HG03520 (cell line): ENCODE results near the gene MYCT1.
"Not testable (repeated sequence)": the region's sequence is repeated elsewhere in the genome, so short reads cannot be mapped to it uniquely, and the experiment has no call there.

ENCODE experiments used
- ATAC-seq: cut with Tn5 transposase; IDR thresholded peaks from one replicate; pipeline ENCODE4 v1.9.1; 2021; ENCODE audit warnings: mild to moderate bottlenecking, moderate library complexity; ENCODE audit not compliant: unreplicated experiment

The MYCT1 gene, protein sequence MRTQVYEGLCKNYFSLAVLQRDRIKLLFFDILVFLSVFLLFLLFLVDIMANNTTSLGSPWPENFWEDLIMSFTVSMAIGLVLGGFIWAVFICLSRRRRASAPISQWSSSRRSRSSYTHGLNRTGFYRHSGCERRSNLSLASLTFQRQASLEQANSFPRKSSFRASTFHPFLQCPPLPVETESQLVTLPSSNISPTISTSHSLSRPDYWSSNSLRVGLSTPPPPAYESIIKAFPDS

DNA sequence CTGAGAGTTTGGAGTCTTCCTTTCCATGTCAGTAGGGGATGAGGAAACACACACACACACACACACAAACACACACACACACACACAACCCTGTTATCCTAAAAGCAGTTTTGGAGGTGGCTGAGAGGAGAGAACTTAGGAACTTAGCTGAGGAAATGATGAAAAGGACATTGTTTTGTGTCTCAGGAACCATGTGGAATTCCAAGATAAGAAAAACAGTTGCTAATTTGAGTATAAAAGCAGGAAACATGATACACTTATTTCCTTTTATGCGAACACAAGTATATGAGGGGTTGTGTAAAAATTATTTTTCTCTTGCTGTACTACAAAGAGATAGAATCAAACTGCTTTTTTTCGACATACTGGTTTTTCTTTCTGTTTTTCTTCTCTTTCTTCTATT is at the start of gene MYCT1:
MYCT1 (plus strand) TSS at position 264 of the 400 bp plus-strand sequence; CDS start at position 270, 6 bp downstream.
- no peak for ATAC-seq

DNA sequence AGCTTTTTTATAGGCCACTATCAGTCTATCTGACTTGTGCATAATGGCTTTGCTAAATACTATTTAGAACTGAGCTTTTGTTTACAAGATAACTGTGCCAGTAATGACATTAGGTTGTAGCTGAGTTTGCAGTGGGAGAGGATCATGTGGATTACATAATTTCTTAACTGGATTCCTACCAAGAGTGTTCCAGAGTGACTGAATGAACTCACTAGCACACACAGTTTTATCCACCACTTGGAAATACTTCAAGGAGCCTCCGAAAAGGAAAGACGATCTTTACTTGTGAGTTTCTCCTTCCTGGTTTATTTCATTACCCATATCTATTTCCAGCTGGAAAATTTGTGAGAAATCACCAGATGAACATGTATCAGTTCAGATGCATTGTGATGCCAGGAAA is 49.6 kb upstream of the MYCT1 start:
- no peak for ATAC-seq

DNA sequence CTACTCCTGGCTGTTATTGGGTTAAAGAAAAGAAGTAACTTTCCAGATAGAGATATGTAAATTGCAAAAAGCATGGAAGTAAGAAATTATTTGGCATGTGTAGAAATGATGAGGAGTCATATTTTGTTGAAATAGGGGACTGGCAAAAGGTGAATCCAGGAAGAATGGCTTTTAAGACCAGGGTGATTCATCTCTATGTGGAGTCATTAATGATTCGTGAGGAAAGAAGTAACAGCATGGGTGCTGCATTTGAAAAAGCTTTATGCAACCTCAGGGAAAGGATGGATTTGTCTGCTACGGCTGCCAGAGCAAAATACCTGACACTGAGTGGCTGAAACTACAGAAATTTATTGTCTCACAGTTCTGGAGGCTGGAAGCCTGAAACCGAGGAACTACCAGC is 45.7 kb upstream of the MYCT1 start:
- no peak for ATAC-seq

DNA sequence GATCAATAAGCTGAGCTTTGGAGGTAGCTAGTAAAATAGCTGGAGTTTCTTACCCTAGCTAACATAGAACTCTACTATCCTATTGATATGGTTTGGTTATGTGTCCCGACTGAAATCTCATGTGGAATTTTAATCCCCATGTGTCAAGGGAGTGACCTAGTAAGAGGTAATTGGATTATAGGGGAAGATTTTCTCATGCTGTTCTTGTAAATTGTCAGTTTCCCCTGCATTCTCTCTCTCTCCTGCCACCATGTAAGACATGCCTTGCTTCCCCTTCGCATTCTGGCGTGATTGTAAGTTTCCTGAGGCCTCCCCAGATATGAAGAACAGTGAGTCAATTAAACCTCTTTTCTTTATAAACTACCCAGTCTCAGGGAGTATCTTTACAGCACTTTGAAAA is 35.9 kb upstream of the MYCT1 start:
- ATAC-seq = no peak

DNA sequence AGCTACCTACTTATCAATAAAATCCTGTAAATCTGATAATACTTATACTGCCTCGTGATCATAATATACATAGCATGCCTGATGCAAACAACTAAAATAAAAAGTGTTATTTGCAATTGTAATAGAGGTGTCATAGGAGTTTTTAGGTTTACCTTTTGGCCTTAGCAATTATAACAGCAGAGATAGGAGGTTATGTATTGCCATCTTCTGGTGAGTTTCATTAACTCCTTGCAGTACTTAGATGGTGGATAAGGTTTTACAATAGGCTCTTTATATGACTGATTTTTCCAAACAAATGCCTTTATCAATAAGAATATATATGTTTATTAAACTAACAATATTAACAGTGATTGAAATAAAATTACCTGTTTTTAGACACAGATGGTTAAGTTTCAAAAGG is 27.8 kb upstream of the MYCT1 start:
- ATAC-seq = no peak

DNA sequence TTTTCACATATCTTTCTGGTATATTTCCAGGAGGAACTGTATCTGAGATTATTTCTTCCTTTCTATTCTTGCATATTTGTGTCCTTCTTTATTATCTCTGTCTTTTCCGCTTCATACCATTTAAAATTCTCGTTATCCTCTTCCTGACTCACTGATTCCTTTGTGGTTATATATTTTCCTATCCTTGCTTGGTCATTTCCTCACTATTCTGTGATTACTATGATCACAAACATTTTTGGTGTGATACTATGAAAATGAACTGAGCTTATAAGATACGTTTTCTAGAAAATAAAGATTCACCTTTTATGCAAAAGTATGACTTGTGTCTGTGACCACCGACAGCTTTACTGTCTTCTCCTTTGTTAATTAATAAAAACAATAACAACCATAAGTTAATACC is 26.5 kb upstream of the MYCT1 start:
- no peak for ATAC-seq

DNA sequence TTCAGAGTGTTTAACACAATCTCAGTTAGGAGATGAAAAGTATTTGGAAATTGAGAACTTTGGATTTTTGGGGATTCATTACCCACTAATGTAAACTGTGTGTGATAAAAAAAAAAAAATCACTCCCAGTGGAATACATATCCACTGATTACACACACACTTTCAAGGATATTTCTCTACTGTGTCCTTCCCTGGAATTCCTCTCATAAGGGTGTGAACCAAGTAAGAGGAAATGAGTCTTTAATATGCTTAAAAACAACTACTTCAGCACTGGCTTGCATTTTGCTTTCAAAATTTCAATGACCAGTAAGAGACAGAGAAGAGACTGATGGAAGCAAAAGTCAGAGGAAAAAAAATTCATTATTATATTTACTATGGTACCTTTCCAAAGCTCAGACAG is 24.5 kb upstream of the MYCT1 start:
- ATAC-seq = no peak

DNA sequence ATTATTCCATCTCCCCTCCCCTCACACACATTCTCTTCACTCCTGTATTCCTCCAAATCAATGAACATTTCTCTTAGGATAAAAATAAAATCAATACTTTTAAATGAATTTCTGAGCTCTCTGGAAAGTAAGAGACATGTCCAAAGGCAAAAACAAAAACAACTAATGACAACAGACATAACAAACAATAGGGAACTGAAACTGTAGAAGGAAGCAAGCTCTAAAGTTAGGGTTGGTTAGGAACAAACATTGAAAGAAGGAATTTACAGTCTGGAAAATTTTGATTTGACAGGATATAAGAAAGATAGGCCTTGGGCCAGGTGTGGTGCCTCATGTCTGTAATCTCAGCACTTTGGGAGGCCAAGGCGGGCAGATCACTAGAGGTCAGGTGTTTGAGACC is 17.5 kb upstream of the MYCT1 start:
- no peak for ATAC-seq

DNA sequence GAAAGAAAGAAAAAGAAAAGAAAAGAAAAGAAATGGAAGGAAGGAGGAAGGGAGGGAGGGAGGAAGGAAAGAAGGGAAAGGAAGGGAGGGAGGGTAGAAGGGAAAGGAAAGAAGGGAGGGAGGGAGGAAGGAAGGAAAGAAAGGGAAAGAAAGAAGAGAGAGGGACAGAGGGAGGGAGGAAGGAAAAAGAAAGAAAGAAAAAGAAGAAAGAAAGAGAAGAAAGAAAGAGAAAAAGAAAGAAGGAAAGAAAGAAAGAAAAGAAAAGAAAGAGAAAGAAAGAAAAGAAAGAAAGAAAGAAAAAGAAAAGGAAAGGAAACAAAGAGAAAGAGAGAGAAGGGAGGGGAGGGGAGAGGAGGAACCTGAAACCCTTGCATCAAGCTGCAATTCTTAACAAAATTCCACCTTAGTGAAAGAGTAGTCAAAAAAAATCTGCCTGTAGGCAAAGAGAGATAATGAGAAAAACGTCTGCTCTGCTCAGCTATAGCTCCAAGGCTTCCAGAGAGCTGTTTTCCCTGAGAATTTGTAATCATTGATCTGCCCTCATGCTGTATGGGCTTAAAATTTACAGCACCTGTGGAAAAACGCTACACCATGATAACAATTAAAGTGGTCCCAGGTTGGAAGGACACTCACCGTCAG is 16.7 kb upstream of the MYCT1 start:
- ATAC-seq = no peak

DNA sequence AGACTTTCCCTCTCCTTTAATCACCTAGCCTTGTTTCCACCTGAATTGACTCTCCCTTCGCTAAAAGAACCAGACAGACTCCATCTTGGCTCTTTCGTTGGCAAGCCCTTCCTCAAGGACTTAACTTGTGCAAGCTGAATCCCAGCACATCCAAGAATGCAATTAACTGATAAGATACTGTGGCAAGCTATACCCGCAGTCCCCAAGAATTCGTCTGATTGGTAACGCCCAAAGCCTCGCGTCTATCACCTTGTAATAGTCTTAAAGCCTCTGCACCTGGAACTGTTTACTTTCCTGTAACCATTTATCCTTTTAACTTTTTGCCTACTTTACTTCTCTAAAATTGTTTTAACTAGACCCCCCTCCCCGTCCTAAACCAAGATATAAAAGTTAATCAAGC is 15.6 kb upstream of the MYCT1 start:
- no peak for ATAC-seq

DNA sequence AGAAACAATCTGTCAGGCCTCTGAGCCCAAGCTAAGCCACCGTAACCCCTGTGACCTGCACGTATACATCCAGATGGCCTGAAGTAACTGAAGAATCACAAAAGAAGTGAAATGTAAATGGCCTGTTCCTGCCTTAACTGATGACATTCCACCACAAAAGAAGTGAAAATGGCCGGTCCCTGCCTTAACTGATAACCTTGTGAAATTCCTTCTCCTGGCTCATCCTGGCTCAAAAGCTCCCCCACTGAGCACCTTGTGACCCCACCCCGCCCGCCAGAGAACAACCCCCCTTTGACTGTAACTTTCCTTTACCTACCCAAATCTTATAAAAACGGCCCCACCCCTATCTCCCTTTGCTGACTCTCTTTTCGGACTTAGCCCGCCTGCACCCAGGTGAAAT is 14.8 kb upstream of the MYCT1 start:
- ATAC-seq = not testable (repeated sequence)

DNA sequence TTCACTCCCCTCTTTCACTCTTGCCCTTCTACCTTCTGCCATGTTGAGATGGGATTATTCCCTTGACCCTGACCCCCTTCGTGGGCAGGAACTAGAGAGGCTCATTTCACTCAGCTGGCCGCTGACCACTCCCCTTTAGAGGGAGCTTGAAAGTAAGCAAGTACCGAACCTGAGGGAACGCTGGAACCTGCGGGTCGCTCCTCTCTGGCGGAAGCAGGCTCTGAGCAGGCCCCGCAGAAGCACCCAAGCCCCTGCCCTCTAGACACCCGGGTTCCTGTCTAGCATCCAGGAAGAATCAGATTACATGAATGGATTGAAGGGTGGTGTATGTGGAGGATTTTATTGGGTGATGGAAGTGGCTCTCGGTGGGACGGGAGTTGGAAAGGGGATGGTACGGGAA is 11.9 kb upstream of the MYCT1 start:
- ATAC-seq = no peak

DNA sequence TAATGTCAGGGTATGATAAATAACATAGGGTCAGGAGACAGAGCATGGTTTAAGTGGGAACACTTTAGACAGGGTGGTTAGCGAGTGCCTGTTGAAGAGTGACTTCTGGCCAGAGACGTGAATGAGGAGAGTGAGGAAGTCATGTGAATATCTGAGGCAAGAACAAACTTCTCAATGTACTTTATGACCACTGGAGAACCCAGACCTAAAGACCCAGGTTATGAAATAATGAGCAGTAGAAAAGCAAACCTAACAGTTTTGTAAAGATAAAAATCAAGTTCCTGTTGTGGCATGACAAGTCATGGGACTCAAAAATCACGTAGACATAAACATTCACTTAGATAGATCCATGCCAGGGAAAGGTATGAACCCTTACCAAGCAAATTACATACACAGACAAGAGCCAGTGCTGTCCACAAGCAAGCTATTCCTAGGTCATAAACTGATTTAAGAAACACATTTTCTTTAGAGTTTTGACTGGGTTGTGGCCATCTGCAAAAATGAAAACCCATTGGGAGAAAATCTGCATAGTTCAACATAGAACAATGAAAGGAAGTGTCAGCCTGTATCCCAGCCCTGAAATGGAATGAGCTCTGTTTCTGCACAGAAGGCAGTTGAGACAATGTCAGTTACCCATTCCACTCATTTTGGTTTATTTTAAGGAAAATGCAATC is 2.2 kb upstream of the MYCT1 start:
- ATAC-seq = no peak

DNA sequence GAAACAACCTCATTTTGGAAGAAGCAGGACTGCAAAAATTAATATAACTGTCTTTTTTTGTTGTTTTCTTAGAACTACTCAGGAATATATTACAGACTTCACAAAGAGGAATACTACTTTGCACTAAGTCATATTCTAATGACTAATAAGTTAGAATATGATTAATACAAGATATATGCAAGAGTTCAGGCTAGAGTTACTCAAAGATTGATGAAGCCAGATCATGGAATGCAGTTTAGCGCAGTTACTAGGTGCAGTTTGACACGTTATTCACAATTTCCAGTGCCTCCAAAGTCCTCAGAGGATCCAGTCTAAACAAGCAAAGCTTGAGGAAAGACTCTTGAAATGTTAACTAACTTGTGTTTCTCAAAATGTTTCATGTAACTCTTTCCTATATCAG is 1.2 kb upstream of the MYCT1 start:
- no peak for ATAC-seq

DNA sequence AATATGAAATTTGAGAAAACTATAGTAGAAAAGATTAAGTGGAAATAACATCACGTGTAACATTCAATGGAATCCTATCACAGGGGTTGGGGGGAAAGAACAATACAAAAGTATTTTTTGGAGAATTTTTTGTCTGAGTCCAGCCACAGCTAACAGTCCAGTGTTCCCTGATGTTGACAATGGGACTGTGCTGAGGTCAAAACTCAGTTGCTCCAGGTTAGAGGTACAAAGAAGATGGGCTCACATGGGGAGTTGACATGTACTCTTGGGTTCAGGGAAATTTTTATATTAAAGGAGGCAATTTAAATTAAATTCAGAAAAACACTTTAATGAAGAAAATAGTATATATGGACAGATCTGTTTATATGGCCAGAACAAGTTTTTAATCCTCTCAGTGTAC is 995 bp downstream of the MYCT1 start:
- no peak for ATAC-seq

DNA sequence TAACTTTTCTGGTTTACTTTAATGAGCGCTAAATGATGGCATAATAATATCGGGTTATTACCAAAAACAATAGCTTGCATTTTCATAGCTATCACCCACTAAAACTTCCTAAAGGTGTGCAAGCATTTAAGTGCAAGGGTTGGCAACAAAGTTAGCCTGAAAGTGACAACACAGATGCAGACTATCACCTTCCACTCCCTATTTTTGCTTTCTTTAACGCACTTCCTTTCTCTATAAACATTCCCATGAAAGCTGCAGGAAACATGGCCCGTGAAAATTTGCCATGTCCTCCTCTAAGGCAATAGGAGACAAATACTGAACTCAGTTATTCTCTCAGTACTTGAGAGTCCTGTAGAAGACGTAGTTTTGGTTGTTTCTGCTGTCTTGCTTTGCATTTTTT is 2.7 kb downstream of the MYCT1 start:
- ATAC-seq = no peak

DNA sequence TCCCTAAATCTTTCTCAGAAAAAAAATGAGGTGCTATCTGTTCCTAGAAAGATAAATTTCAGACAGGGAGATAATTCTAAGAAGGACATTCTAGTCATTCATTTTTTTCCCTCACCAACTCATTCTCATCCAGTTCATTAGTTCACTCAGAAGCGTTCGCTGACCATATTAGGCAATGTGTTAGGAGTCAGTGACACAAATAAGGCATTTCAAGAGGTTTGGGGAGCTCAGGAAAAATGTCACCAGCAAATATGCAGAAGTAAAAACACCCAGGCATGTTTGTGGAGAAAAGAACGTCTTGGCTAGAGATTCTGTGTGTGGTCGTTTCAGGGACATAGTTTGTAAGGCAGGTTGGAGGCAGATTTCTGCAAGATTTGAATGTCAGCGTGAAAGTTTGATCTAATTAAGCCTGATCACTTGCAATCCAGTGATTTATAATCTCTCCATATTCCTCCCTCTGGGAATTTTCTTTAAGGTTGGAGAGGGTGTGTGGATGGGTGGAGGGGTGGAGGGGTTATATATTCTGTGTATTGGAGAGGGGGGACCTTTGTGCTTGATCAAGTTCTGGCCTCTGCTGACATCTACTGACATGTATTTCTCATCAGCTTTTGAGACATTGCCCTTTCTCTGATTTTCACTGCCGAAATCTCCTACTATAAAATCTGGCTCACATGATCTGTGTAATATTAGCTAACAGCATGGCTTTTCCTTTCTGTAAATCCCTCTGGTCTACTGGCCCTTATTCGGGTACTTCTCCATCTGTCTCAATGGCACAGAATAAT is 3.6 kb downstream of the MYCT1 start:
- no peak for ATAC-seq

DNA sequence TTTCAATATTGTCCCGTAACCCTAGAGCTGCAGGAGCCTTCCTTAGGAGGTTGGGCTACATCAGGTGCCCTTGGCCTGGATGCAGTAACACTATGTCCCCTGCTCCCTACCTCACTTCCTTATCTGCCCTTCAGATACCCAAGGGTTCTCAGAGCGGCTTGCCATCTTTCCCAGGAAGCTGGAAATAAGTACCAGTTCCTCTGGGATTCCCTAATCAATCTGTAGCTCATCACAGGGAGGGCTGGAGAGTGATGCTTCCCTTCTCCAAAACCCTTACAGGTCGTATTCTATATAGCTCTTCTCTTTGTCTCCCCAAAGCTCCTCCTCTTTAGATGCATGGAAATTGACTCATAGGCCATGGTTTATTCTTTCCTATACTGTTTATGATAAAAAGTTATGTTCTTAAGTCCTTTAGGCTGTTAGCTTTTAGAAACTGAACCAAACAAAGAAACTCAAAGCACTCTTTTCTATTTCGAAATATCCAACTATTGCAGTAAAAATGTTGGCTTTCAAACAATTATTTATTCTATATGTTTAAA is 4.2 kb downstream of the MYCT1 start:
- ATAC-seq = no peak

DNA sequence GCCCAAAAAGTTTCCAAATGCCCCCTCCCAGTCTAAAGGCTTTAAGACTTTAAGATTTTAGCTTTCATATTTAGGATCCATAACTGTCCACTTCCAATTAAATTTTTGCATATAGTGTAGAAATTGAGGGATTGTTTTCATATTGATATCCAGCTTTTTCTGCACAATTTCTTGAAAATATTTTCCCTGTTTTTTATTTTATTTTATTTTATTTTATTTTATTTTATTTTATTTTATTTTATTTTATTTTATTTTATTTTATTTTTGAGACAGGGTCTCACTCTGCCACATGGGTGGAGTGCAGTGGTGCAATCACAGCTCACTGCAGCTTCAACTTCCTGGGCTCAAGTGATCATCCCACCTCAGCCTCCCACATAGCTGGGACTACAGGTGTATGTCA is 6.1 kb downstream of the MYCT1 start:
- not testable (repeated sequence) for ATAC-seq

DNA sequence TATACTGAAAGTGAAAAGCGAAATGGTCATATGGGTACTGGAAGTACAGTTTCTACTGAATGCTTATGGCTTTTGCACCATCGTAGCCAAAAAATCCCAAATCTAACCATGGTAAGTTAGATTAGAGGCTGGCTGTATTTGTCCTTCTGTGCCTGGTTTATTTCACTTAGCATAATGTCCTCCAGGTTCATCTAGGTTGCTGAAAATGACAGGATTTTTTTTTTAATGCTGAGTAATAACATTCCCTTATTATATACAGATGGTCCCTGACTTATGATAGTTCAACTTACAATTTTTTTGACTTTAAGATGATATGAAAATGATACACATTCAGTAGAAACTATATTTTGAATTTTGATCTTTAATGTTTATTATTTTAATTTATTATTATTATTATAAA is 7.6 kb downstream of the MYCT1 start:
- ATAC-seq = no peak

DNA sequence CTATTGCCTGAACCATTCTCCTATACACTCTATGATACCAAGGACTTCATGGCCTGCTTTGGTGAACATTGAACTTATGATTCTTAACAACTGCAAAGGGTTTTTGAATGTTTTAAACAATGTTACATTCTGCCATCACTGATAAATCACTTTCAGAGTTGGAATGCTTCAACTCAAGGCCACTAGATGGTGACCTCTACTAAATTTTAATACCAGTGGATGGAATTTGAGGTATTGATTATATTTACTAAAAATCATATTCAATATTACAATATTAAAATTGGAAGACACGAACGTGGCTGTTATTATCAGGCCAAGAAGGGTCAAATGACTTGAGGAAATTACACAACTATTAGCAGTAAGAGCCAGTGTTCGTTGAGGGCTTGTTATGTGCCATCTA is 18.6 kb downstream of the MYCT1 start:
- ATAC-seq = no peak
